ENCODE measurements around the gene SUCLG2. TPM values are rescaled to one million over a fixed set of nuclear protein-coding genes. Genes with fewer than 3 reads are reported as not detected.

SUCLG2 gene
- total and polyA plus RNA-seq, 7 donors: 63.1 to 289 (median 70.9) TPM

DNA sequence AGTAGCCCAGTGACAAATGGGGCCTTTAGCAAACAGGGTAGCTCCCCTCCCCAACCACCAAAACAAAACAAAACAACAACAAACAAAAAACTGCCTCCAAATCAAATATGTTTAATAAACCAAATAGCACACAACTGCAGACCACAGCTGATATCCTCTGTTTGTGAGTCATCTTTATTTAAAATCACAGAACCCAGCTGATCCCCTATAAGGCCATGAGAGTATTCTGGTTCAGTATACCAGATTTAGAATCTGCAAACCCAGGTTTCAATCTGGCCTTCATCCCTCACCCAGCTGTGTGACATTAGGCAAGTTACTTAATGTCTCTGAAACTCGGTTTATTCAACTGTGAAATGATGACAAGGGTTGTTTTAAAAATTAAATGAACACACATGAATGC, 124.5 kb downstream of the SUCLG2 start:
- intact Hi-C loops (cut with DNase I): no loop called here
- WGBS, 2 donors: 82 to 88% methylated on average over 1 of the region's 1 CpG

DNA sequence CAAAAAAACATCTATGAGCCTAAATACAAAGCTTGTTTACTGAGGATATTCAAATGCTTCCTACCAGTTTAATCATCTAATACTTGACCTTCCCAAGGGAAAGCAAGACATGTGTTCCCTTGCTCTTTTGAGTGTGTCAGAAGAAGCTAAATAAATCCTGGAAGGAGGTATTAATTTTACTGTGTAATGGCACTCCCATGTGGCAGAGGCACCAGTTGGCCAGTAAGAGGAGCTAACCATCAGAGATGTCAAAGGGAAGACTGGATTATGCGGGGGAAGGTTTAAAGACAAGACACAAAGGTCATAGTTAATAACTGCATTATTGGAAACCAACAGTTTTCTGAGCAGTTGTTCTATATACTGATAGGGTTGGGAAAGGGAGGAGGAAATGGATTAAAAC, 125.1 kb downstream of the SUCLG2 start:
- intact Hi-C loops (cut with DNase I): no loop called here
- Histone ChIP-seq H3K27ac (no peak overlapping the region), H3K36me3 (peaks cover 0 to 20% (median 0%) of the 10 kb centered on the region in 4 donors), H3K4me3 (no peak overlapping the region), H3K27me3 (no peaks in the 10 kb centered on the region), H3K4me1 (peaks cover 0 to 9% (median 4%) of the 10 kb centered on the region in 4 donors), H3K9me3 (no peaks in the 10 kb centered on the region)
- DNase-seq: no peak
- TF ChIP-seq POLR2AphosphoS5 (IDR thresholded peaks at IDR 0.05) (no peak), POLR2A (IDR thresholded peaks at IDR 0.05) (no peak), EP300 (IDR thresholded peaks at IDR 0.05) (no peak)
- TF ChIP-seq, protein P1, sequence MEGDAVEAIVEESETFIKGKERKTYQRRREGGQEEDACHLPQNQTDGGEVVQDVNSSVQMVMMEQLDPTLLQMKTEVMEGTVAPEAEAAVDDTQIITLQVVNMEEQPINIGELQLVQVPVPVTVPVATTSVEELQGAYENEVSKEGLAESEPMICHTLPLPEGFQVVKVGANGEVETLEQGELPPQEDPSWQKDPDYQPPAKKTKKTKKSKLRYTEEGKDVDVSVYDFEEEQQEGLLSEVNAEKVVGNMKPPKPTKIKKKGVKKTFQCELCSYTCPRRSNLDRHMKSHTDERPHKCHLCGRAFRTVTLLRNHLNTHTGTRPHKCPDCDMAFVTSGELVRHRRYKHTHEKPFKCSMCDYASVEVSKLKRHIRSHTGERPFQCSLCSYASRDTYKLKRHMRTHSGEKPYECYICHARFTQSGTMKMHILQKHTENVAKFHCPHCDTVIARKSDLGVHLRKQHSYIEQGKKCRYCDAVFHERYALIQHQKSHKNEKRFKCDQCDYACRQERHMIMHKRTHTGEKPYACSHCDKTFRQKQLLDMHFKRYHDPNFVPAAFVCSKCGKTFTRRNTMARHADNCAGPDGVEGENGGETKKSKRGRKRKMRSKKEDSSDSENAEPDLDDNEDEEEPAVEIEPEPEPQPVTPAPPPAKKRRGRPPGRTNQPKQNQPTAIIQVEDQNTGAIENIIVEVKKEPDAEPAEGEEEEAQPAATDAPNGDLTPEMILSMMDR (IDR thresholded peaks at IDR 0.05): no peak
- 91 to 100% methylated on average over 1 of the region's 1 CpG for WGBS, 2 donors

More for the DNA sequence above, 124.5 kb downstream of the SUCLG2 start:
- H3K4me3 ChIP-seq: no peak overlapping the region
- H3K9me3 ChIP-seq: no peaks in the 10 kb centered on the region
- DNase-seq: no peak
- TF ChIP-seq, protein P1 (IDR thresholded peaks at IDR 0.05): no peak
- TF ChIP-seq EP300 (IDR thresholded peaks at IDR 0.05) (no peak), POLR2A (IDR thresholded peaks at IDR 0.05) (no peak), POLR2AphosphoS5 (IDR thresholded peaks at IDR 0.05) (no peak)
- H3K27ac ChIP-seq: no peak overlapping the region
- H3K27me3 ChIP-seq: no peaks in the 10 kb centered on the region
- peaks cover 0 to 20% (median 0%) of the 10 kb centered on the region in 4 donors for H3K36me3 ChIP-seq
- peaks cover 0 to 9% (median 4%) of the 10 kb centered on the region in 4 donors for H3K4me1 ChIP-seq

DNA sequence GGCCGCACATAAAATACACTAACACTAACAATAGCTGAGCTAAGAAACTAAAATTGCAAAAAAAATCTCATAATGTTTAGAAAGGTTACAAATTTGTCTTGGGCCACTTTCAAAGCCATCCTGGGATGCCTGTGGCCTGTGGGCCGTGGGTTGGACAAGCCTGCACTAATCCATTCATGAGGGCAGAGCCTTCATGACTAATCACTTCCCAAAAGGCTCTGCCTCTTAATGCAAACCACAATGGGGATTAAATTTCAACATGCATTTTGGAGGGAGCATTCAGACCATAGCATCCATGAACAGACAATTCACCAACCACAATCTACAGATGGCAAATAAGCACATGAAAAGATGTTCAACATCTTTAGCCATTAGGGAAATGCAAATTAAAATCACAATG, 128.2 kb downstream of the SUCLG2 start:
- Histone ChIP-seq H3K36me3 (peaks cover 0 to 20% (median 0%) of the 10 kb centered on the region in 4 donors), H3K27ac (no peak overlapping the region), H3K27me3 (no peaks in the 10 kb centered on the region), H3K9me3 (no peaks in the 10 kb centered on the region), H3K4me3 (no peak overlapping the region), H3K4me1 (peaks cover 0 to 5% (median 2%) of the 10 kb centered on the region in 4 donors)
- intact Hi-C loops (cut with DNase I): no loop called here
- DNase-seq: no peak
- 89 to 95% methylated on average over 2 of the region's 2 CpGs for WGBS, 2 donors
- no peak for TF ChIP-seq POLR2AphosphoS5 (IDR thresholded peaks at IDR 0.05)
- TF ChIP-seq, protein P1 (IDR thresholded peaks at IDR 0.05): no peak
- no peak for TF ChIP-seq POLR2A (IDR thresholded peaks at IDR 0.05)
- TF ChIP-seq EP300 (IDR thresholded peaks at IDR 0.05): no peak

DNA sequence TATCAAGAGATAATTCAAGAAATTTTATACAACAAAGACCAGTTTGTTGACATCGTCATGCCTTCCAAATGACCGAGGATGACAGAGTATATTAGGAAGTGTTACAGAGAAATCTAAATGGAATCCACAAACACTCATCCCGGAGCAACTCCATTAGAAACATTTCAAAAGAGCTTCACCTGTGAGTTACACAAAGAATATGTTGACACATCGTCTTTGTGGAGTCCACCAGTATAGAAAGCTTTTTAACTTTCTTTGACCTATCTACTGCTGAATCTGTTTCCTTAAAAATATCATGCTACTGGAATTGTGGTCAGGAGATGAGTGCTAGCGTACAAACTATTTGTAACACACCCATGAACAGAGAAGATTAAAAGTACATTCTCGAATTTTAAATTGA, 130.4 kb downstream of the SUCLG2 start:
- Histone ChIP-seq H3K36me3 (peaks cover 0 to 30% (median 0%) of the 10 kb centered on the region in 4 donors), H3K27ac (no peak overlapping the region), H3K27me3 (no peaks in the 10 kb centered on the region), H3K9me3 (no peaks in the 10 kb centered on the region), H3K4me1 (no peaks in the 10 kb centered on the region), H3K4me3 (no peak overlapping the region)
- intact Hi-C loops (cut with DNase I): no loop called here
- 90 to 94% methylated on average over 6 of the region's 6 CpGs for WGBS, 2 donors
- TF ChIP-seq POLR2AphosphoS5 (IDR thresholded peaks at IDR 0.05) (no peak), EP300 (IDR thresholded peaks at IDR 0.05) (no peak), POLR2A (IDR thresholded peaks at IDR 0.05) (no peak)
- TF ChIP-seq, protein P1 (IDR thresholded peaks at IDR 0.05): no peak
- DNase-seq: no peak

DNA sequence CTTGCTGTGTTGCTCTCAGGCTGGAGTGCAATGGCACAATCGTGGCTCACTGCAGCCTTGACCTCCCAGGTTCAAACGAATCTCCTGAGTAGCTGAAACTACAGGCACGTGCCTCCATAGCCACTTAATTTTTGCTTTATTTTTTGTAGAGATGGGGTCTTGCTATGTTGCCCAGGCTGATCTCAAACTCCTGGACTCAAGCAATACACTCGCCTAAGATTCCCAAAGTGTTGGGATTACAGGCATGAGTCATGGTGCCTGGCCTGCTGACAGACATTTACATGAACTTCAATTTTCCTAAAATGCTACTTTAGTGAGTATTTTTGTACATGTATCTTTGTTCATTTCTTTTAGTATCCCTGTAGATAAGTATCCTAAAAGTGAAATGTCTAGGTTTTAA, 132.3 kb downstream of the SUCLG2 start:
- Histone ChIP-seq H3K9me3 (no peaks in the 10 kb centered on the region), H3K27ac (no peak overlapping the region), H3K4me1 (no peaks in the 10 kb centered on the region), H3K4me3 (no peak overlapping the region), H3K27me3 (no peaks in the 10 kb centered on the region), H3K36me3 (peaks cover 0 to 22% (median 0%) of the 10 kb centered on the region in 4 donors)
- intact Hi-C loops (cut with DNase I): no loop called here
- 94 to 98% methylated on average over 4 of the region's 4 CpGs for WGBS, 2 donors
- TF ChIP-seq POLR2A (IDR thresholded peaks at IDR 0.05) (no peak), EP300 (IDR thresholded peaks at IDR 0.05) (no peak), POLR2AphosphoS5 (IDR thresholded peaks at IDR 0.05) (no peak)
- TF ChIP-seq, protein P1 (IDR thresholded peaks at IDR 0.05): no peak
- no peak for DNase-seq
